Measurements from ENCODE around the gene UBE2C.
A peak's percentile ranks its signal among the peaks of the same experiment; 100 is the strongest.

- no peak for TF ChIP-seq POLR2A (IDR thresholded peaks at IDR 0.05)
- peak; percentile 60 to 88 (median 80) for TF ChIP-seq POLR2AphosphoS5 (IDR thresholded peaks at IDR 0.05)
- TF ChIP-seq, protein P1, sequence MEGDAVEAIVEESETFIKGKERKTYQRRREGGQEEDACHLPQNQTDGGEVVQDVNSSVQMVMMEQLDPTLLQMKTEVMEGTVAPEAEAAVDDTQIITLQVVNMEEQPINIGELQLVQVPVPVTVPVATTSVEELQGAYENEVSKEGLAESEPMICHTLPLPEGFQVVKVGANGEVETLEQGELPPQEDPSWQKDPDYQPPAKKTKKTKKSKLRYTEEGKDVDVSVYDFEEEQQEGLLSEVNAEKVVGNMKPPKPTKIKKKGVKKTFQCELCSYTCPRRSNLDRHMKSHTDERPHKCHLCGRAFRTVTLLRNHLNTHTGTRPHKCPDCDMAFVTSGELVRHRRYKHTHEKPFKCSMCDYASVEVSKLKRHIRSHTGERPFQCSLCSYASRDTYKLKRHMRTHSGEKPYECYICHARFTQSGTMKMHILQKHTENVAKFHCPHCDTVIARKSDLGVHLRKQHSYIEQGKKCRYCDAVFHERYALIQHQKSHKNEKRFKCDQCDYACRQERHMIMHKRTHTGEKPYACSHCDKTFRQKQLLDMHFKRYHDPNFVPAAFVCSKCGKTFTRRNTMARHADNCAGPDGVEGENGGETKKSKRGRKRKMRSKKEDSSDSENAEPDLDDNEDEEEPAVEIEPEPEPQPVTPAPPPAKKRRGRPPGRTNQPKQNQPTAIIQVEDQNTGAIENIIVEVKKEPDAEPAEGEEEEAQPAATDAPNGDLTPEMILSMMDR (IDR thresholded peaks at IDR 0.05): no peak
- peak; percentile 15 to 90 (median 60) for TF ChIP-seq EP300 (IDR thresholded peaks at IDR 0.05)
These were observed 31.0 kb upstream of the UBE2C start for GRCh38 chr20:45781391-45781931.
